Activated T-helper 1 cell treated with anti-CD3 and anti-CD28 coated beads, Interleukin-12 subunit alpha, Interleukin-12 subunit beta, Interleukin-2, Interleukin-4 antibody, amounts not matched to agents 30 ng/mL and 10 ng/mL and 1 ng/mL, durations not matched to agents 14 hours and 24 hours and 36 hours (primary cell): ENCODE measurements around the gene GPR4. TPM values are rescaled to one million over a fixed set of nuclear protein-coding genes. Genes with fewer than 3 reads are reported as not detected.

Experiments
- DNase-seq: peaks from one replicate; pipeline ENCODE4 v3.0.0; 2021; ENCODE audit warnings: low spot score
- H3K27ac Mint-ChIP-seq: one replicate; pipeline ENCODE4 v1.8.0; 2021; ENCODE audit warnings: mild to moderate bottlenecking, mixed read lengths
- H3K27me3 Mint-ChIP-seq: one replicate; pipeline ENCODE4 v1.8.0; 2022; ENCODE audit warnings: mild to moderate bottlenecking, moderate library complexity, mixed read lengths; ENCODE audit not compliant: insufficient read depth
- H3K36me3 Mint-ChIP-seq: one replicate; pipeline ENCODE4 v1.8.0; 2021; ENCODE audit warnings: low read depth, mixed read lengths
- H3K4me1 Mint-ChIP-seq: one replicate; pipeline ENCODE4 v1.8.0; 2021; ENCODE audit warnings: low read depth, mixed read lengths
- H3K4me3 Mint-ChIP-seq: one replicate; pipeline ENCODE4 v1.8.0; 2021; ENCODE audit warnings: mild to moderate bottlenecking, moderate library complexity, mixed read lengths
- H3K9me3 Mint-ChIP-seq: one replicate; pipeline ENCODE4 v1.8.0; 2021; ENCODE audit warnings: mixed read lengths
- intact Hi-C: fragments of 100-400 bp; cut with micrococcal nuclease; formaldehyde crosslinking; loops from one replicate; pipeline ENCODE4 v1.15.1; 2024
- total RNA-seq: library from RNA; stranded (reverse); gene quantifications from 2 replicates; pipeline ENCODE4 v1.2.3, GENCODE V29; 2022

The GPR4 gene
- total RNA-seq, 1 donor from 2014 or later = not detected

DNA sequence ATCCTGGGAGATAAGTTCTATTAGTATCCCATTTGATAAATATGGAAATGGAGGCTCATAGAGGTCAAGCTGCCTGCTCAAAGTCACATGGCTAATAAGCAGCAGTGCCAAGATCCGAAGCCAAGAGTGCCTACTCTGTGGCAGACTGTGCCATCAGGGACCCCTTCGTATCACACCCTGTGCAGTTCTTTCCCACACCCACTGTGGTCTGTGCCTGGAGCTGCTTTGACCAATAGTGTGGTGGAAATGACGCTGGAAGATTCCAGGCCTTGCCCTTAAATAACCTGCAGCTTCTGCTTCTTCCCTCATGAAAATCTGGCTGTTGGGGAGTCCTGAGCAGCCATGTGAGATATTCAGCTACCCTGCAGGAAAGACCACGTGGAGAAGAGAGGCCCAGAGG, 27.5 kb downstream of the GPR4 start:
- Mint-ChIP-seq H3K36me3 (peaks cover 2% of the 10 kb centered on the region), H3K4me1 (peaks cover 16% of the 10 kb centered on the region), H3K4me3 (no peak overlapping the region), H3K27me3 (no peaks in the 10 kb centered on the region), H3K27ac (no peak overlapping the region), H3K9me3 (no peaks in the 10 kb centered on the region)
- intact Hi-C loops = no loop called here
- no peak for DNase-seq

DNA sequence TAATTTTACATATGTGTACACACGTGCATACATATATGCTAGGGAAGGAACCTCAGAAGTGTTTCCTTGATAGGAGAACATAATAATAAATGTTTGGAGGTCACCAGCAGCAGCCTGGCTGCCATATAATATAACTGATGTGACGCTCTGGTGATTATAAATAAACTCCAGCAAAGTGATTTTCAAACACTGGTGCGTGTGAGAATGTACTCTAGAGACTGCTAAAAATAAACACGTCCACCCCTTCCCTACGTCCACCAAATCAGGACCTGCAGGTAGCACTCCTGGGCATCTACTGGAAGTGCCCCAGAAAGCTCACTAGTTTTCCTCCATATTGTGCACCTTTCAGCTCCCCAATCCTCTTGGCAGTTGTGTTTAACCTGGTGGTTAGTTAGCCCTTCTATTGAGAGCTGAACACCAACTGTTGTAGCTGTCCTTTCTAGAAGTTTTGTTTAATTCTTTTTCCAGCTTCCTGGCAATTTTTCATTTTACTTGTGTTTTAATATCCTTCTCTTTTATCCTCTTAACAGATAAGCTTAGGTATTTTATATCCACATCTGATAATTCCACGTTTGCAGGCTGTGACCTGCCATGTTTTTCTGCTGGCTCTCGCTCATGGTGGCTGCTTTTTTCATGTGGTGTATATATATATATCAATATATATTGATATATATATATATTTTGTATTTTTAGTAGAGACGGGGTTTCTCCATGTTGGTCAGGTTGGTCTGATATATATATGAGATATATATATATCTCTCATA, 30.4 kb downstream of the GPR4 start:
- Mint-ChIP-seq H3K27ac (no peak overlapping the region), H3K9me3 (no peaks in the 10 kb centered on the region), H3K36me3 (peaks cover 2% of the 10 kb centered on the region), H3K4me1 (peaks cover 8% of the 10 kb centered on the region), H3K27me3 (no peaks in the 10 kb centered on the region), H3K4me3 (no peak overlapping the region)
- DNase-seq = no peak
- intact Hi-C loops = no loop called here

DNA sequence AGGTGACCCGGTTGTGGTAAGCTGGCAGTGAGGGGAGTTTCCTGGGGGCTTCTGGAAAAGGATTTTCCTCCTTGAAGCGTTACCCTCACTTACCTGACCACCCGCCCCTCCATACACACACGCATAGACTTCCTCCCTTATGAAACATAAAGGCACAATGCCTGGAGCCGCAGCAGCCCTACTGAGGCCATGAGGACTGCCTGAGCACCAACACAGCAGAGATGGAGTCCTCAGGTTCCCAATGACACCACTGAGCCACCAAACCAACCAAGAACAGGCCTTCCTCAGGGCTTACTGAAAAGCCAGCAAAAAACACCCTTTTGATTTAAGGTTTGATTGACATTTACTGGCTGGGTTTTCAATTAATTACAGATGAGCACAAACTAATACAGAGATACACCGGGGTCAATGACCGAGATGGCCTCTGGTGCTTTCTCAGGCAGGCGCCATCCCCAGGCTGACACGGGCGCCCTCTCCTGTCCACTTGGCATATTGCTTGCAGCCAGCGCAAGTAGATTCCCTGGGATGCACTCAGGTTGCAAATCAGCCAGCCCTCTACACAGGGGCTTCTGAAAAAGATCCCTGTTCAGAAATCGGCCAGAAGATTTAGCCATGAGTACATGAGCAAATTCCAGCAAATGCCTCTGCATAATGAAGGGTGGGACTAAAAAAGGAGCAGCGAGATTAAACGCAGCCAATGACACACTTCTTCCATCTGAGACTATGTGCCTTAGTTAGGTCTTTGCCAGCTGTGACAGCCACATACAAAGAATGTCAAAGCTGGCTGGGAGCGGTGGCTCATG, 32.2 kb downstream of the GPR4 start:
- DNase-seq = peak; percentile 37
- intact Hi-C loops = loop anchor here (1.0 kb wide), 1 partner anchor 47 kb away; no protein-coding TSS in a partner anchor
- H3K27ac Mint-ChIP-seq = no peak overlapping the region
- no peaks in the 10 kb centered on the region for H3K27me3 Mint-ChIP-seq
- no peaks in the 10 kb centered on the region for H3K9me3 Mint-ChIP-seq
- H3K4me3 Mint-ChIP-seq = no peak overlapping the region
- H3K4me1 Mint-ChIP-seq = peaks cover 8% of the 10 kb centered on the region
- H3K36me3 Mint-ChIP-seq = peaks cover 2% of the 10 kb centered on the region

DNA sequence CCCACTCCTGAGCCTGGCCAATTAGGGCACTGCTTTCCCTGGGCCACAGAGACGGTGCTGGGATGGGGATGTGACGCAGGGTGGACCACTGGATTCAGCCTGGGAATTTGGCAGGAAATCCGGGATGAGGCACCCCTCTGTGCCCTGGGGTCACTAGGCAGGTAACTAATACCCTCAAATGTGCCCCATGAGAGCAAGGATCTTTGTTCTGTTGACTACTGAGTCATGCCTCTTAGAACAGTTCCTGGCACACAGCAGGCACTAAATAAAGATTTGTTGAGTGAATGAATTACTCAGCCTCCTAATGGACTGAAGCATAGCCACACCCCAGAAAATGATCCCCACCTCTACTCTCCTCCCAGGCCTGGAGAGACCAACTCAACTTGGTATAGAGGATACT, 33.3 kb downstream of the GPR4 start:
- no peaks in the 10 kb centered on the region for H3K27me3 Mint-ChIP-seq
- no peak overlapping the region for H3K4me3 Mint-ChIP-seq
- H3K27ac Mint-ChIP-seq = no peak overlapping the region
- H3K4me1 Mint-ChIP-seq = peaks cover 8% of the 10 kb centered on the region
- intact Hi-C loops = no loop called here
- H3K36me3 Mint-ChIP-seq = peaks cover 2% of the 10 kb centered on the region
- no peaks in the 10 kb centered on the region for H3K9me3 Mint-ChIP-seq
- no peak for DNase-seq

DNA sequence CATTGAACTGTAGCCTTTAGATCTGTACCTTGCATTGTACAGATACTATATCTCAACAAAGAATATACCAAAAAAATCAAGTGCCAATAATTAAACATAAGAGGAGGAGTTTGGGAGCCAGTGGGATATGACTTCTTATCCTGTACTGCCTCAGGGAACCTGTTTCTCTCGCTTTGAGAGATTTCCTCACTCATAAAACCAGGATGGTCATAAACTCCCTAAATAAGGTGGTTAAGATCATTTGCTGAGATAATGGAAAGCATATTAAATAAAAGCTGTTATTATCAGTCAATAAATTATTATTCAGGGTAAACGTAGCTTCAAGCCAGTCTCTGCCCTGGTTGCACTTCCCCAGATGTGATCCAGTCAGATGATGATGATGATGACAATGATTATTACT, 34.4 kb downstream of the GPR4 start:
- peaks cover 2% of the 10 kb centered on the region for H3K36me3 Mint-ChIP-seq
- H3K27ac Mint-ChIP-seq = no peak overlapping the region
- no peaks in the 10 kb centered on the region for H3K9me3 Mint-ChIP-seq
- H3K4me1 Mint-ChIP-seq = peaks cover 12% of the 10 kb centered on the region
- DNase-seq = no peak
- no peaks in the 10 kb centered on the region for H3K27me3 Mint-ChIP-seq
- no peak overlapping the region for H3K4me3 Mint-ChIP-seq
- intact Hi-C loops = no loop called here

DNA sequence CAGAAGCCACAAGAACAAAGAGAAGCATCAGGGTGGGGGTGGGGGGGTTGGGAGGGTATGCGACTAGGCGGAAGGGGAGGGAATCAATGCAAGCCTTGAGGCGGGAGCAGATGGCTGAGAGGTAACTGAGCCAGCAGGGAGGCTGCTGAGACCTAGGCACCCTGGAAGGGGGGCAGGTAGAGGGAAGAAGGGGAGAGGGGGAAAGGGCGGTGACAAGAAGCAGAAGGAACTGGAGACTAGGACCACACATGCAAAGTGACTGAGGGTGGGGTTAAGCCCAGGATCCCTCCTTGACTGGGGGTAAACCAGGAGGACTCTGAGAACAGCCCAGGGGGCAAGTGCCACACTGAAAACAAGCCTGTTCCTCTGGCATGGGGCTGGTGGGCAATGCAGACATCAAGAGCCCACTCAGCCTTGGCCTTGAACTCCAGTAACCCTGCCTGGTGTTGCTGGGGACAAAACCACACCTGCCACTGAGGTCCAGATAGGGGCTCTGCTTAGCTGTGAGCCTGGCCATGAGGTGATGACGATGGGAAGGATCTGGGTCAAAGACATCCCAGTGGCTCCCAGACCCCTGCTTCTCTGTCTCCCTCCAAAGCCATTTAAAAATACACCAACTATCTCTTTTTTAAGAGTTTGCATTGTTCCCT, 37.8 kb downstream of the GPR4 start:
- intact Hi-C loops = no loop called here
- H3K27ac Mint-ChIP-seq = peak overlapping the region; percentile 16

DNA sequence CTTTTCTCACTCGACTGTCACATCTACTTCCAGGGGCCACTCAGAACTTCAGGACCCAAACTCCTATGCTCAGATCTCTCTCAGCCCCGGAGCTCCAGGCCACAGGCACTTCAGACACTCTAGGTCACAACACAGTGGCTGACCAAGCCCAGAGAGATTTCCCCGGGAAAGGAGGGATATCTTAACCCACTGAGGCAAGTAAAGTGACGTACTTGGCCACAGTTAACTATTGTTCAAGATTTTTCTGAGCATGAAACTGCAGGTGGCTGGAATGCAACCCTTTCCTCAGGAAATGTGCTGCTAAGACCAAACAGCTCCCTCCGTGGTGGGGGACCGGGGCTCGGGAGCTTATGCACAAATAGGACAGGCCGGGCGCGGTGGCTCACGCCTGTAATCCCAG, 41.3 kb downstream of the GPR4 start:
- H3K4me1 Mint-ChIP-seq = peaks cover 10% of the 10 kb centered on the region
- no peaks in the 10 kb centered on the region for H3K27me3 Mint-ChIP-seq
- no peak for DNase-seq
- H3K9me3 Mint-ChIP-seq = no peaks in the 10 kb centered on the region
- intact Hi-C loops = no loop called here
- peaks cover 3% of the 10 kb centered on the region for H3K36me3 Mint-ChIP-seq
- H3K4me3 Mint-ChIP-seq = no peak overlapping the region
- no peak overlapping the region for H3K27ac Mint-ChIP-seq

More for the DNA sequence above, 37.8 kb downstream of the GPR4 start:
- Mint-ChIP-seq H3K4me1 (peaks cover 10% of the 10 kb centered on the region), H3K9me3 (no peaks in the 10 kb centered on the region), H3K27me3 (no peaks in the 10 kb centered on the region), H3K36me3 (peaks cover 3% of the 10 kb centered on the region), H3K4me3 (no peak overlapping the region)
- DNase-seq = no peak

DNA sequence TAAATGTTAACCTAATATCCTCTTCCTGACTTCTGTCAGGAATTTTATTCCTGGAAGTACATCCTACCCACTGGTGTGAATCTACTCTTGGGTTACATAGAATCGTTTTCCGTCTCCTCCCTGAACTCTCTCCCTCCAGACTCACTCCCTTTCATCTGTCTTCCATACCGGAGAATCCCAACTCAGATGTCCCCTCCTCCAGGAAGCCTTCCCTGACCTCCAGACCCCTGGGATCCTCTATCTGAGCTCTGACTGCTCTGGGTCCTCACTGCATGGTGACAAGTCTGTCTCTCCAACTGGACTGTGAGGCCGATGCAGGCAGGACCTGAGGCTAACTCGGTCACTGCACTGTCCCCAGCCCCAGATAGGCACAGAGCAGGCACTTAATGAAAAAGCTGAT, 42.0 kb downstream of the GPR4 start:
- Mint-ChIP-seq H3K4me1 (peaks cover 10% of the 10 kb centered on the region), H3K27me3 (no peaks in the 10 kb centered on the region), H3K4me3 (no peak overlapping the region), H3K27ac (peak overlapping the region; percentile 63), H3K36me3 (peaks cover 3% of the 10 kb centered on the region), H3K9me3 (no peaks in the 10 kb centered on the region)
- no peak for DNase-seq
- intact Hi-C loops = no loop called here

DNA sequence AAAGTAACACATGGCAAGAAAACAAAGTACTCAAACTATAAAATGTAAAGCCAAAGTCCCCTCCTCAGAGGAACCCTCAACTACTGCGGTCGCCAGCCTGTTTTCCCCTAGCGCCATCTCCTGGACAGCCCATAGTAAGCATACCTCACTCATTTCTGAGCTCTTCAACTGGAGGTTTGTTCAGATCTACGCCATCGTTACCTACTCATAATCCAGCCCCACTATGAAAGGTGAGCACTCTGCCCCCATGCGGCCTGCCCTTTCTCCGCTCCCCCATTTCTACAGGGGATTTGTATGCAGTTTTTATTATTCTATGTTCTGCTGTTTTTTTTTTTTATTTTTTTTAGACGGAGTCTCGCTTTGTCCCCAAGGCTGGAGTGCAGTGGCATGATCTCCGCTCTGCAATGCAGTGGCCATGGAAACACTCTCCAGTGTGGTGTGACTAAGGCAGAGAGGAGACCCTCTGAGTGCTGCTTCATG, 43.6 kb downstream of the GPR4 start:
- Mint-ChIP-seq H3K27me3 (no peaks in the 10 kb centered on the region), H3K4me3 (no peak overlapping the region), H3K9me3 (no peaks in the 10 kb centered on the region), H3K4me1 (peaks cover 10% of the 10 kb centered on the region), H3K27ac (no peak overlapping the region), H3K36me3 (peaks cover 3% of the 10 kb centered on the region)
- intact Hi-C loops = loop anchor here (1.0 kb wide), 2 partner anchors 35 to 65 kb away; no protein-coding TSS in a partner anchor
- peak; percentile 57 for DNase-seq

DNA sequence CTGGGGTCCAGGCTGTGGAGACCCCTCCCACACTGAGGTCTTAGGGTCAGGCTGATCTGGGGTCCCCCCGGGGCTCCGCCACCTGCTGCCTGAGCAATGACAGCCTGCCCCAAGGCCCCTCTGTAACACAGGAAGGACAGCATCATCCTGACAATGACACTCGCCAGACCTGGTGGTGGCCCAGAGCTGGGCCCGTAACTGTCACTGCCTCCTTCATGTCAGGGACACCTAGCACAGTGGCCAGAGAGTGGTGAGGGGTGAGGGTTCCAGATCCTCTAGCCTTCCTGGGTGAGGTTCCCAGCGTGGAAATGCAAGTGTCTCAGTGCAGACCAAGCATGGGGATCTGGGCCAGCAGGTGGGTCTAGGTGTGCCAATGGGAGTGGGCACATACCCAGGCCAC, 45.2 kb downstream of the GPR4 start:
- no peaks in the 10 kb centered on the region for H3K9me3 Mint-ChIP-seq
- DNase-seq = no peak
- peaks cover 4% of the 10 kb centered on the region for H3K4me1 Mint-ChIP-seq
- H3K27ac Mint-ChIP-seq = no peak overlapping the region
- H3K4me3 Mint-ChIP-seq = no peak overlapping the region
- intact Hi-C loops = no loop called here
- H3K36me3 Mint-ChIP-seq = peaks cover 7% of the 10 kb centered on the region
- no peaks in the 10 kb centered on the region for H3K27me3 Mint-ChIP-seq

DNA sequence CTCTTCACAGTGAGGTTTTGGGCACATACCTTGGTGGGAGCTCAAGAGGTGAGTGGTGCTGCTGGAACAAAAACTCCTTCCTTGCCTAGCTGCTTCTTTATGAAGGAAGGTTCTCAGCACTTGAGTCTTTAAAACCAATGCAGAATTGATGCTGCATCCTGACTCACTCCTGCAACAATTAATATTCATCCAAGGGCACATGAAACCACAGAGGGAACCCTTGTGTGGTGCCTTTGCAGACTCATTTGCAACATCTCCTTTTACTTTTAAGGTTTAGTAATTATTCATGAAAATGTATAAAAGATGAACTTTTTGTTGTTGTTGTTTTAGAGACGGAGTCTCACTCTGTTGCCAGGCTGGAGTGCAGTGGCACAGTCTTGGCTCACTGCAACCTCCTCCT, 47.5 kb downstream of the GPR4 start:
- H3K36me3 Mint-ChIP-seq = peaks cover 4% of the 10 kb centered on the region
- no peaks in the 10 kb centered on the region for H3K9me3 Mint-ChIP-seq
- no peaks in the 10 kb centered on the region for H3K4me1 Mint-ChIP-seq

DNA sequence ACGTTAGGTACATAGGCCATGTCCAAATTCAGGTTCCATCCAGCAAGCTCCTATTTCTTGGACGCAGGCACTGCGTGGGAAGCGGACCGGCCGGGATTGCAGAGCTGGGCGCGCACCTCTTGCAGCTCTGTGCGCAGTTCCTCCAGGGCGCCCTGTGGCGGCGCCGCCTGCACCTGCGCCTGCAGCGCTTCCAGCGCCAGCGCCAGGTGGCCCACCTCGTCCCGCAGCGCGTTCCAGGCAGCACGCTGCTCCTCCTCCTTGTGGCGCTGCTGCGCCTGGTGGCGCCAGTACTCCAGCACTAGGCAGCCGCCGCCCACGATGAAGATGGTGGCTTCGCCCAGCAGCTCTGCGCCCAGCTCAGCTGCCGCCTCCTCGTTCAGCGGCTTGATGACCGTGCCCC, 48.5 kb downstream of the GPR4 start:
- Mint-ChIP-seq H3K27me3 (no peaks in the 10 kb centered on the region), H3K4me1 (no peaks in the 10 kb centered on the region), H3K4me3 (no peak overlapping the region), H3K9me3 (no peaks in the 10 kb centered on the region), H3K36me3 (peaks cover 4% of the 10 kb centered on the region), H3K27ac (no peak overlapping the region)
- intact Hi-C loops = no loop called here
- no peak for DNase-seq

More for the DNA sequence above, 47.5 kb downstream of the GPR4 start:
- Mint-ChIP-seq H3K4me3 (no peak overlapping the region), H3K27me3 (no peaks in the 10 kb centered on the region), H3K27ac (no peak overlapping the region)
- intact Hi-C loops = no loop called here
- DNase-seq = no peak
